ENCODE measurements around the gene SLC5A10.

DNA sequence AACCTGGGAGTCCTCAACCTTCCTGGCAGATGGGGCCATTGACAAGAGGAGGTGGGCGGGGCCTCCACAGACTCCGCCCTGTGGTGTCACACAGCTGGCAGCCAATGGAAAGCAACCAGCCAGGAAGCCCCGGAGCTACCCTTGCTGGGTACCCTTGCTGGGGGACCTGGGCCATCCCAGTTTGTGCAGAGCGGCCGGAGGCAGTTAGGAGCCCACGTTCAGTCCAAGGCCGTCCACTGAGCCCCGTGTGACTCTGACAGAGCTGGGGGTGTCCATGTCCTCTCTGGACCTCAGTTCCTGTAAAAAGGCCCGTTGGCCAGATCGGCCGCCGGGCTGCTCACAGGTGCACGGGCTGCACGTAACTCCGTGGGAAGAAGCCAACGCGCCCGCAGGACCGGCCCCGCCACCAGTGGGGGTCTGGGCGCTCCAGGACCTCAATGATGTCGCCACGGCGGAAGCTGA is 69.7 kb downstream of the SLC5A10 start:
- TF ChIP-seq CTCF (IDR thresholded peaks at IDR 0.05; ENCODE audit: low read length) (no peak), EZH2 (IDR thresholded peaks at IDR 0.05; ENCODE audit: borderline replicate concordance, low read length) (no peak)
